ENCODE data around the gene MATK.
A peak's percentile ranks its signal among the peaks of the same experiment; 100 is the strongest.

MATK gene

GRCh38 chr19:3785451-3785937 lies 687 bp downstream of the MATK start:
- no peak for DNase-seq (ENCODE audit: low spot score)
- Histone ChIP-seq H3K27ac (no peak overlapping the region), H3K4me3 (peak overlapping the region; percentile 45)
- TF ChIP-seq, protein P1, sequence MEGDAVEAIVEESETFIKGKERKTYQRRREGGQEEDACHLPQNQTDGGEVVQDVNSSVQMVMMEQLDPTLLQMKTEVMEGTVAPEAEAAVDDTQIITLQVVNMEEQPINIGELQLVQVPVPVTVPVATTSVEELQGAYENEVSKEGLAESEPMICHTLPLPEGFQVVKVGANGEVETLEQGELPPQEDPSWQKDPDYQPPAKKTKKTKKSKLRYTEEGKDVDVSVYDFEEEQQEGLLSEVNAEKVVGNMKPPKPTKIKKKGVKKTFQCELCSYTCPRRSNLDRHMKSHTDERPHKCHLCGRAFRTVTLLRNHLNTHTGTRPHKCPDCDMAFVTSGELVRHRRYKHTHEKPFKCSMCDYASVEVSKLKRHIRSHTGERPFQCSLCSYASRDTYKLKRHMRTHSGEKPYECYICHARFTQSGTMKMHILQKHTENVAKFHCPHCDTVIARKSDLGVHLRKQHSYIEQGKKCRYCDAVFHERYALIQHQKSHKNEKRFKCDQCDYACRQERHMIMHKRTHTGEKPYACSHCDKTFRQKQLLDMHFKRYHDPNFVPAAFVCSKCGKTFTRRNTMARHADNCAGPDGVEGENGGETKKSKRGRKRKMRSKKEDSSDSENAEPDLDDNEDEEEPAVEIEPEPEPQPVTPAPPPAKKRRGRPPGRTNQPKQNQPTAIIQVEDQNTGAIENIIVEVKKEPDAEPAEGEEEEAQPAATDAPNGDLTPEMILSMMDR (IDR thresholded peaks at IDR 0.05) = no peak

DNA sequence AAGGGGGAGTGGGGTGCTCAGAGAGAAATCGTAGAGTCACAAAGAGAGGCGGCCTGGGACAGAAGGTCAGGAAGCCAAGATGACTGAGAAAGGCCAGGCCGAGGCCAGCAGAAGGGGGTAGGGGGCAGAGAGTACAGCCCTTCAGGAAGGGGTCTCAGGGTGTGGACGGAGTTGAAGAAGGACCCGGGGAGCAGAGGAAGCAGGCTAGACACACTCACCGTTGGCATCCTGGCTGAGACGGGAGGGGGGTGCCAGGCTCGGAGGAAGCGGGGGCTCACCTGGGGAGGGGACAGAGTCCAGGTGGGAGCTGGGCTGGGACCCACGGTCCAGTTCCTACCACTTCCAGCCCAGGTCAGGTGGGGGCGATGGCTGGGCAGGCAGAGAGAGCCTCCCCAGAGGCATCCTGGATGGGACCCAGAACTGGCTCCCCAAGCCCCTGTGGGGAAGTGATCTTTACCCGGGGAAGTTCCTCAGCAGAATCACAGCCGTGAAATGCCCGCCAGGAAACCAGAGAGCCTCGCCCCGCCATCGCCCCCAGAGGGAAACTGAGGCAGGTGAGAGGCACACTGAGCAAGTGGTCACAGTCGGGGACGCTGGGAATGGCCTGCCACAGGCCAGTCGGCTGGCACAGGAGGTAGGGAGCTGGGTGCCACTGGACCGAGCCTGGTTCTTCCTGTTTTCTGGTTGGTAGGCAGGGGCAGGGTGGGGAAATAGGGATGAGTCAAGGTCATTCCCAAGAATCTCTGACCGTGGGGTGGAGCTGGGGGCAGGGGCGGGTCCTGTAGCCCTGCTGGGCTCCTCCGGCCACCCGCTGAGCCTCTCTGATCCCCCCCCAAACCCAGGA lies 1.4 kb downstream of the MATK start:
- Histone ChIP-seq H3K27ac (no peak overlapping the region), H3K4me3 (peak overlapping the region; percentile 45)
- TF ChIP-seq, protein P1 (IDR thresholded peaks at IDR 0.05) = no peak
- DNase-seq (ENCODE audit: low spot score) = peak; percentile 61

- TF ChIP-seq, protein P1 (IDR thresholded peaks at IDR 0.05) = no peak
- Histone ChIP-seq H3K4me3 (no peak overlapping the region), H3K27ac (no peak overlapping the region)
- no peak for DNase-seq (ENCODE audit: low spot score)
Observed at GRCh38 chr19:3783660-3784584, 2.3 kb downstream of the MATK start.

DNA sequence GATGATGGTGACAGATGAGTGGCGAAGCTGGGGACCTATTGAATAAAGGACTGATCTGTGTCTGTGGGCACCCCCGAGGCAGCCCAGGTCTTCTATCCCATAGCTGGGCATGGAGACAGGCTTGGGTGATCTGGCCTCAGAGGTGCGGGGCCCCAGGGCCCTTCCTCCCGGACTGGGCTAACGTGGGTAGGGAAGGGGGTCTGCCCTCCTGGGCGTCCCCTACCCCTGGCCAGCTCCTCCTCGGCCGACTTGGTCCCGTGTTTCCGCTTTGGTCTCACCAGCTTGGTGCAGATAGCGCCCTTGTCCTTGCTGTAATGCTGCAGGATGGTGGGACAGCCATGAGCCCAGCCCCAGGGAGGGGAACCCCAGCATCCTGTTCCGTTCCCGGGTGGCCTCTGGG lies 3.3 kb downstream of the MATK start:
- Histone ChIP-seq H3K4me3 (no peak overlapping the region), H3K27ac (no peak overlapping the region)
- peak; percentile 66 for DNase-seq (ENCODE audit: low spot score)
- TF ChIP-seq, protein P1 (IDR thresholded peaks at IDR 0.05) = no peak

GRCh38 chr19:3782330-3782729 lies 3.9 kb downstream of the MATK start:
- Histone ChIP-seq H3K4me3 (no peak overlapping the region), H3K27ac (no peak overlapping the region)
- TF ChIP-seq, protein P1 (IDR thresholded peaks at IDR 0.05) = no peak
- DNase-seq (ENCODE audit: low spot score) = no peak

GRCh38 chr19:3781603-3782002 lies 4.6 kb downstream of the MATK start:
- Histone ChIP-seq H3K4me3 (no peak overlapping the region), H3K27ac (no peak overlapping the region)
- TF ChIP-seq, protein P1 (IDR thresholded peaks at IDR 0.05) = no peak
- no peak for DNase-seq (ENCODE audit: low spot score)
